HG03565 (cell line): ENCODE data around the gene IL13.
"Not testable (repeated sequence)": the region's sequence is repeated elsewhere in the genome, so short reads cannot be mapped to it uniquely, and the experiment has no call there.

ENCODE experiments used
- ATAC-seq: cut with Tn5 transposase; IDR thresholded peaks from one replicate; pipeline ENCODE4 v1.9.1; 2021; ENCODE audit warnings: mild to moderate bottlenecking, moderate library complexity; ENCODE audit not compliant: unreplicated experiment

Gene IL13

DNA sequence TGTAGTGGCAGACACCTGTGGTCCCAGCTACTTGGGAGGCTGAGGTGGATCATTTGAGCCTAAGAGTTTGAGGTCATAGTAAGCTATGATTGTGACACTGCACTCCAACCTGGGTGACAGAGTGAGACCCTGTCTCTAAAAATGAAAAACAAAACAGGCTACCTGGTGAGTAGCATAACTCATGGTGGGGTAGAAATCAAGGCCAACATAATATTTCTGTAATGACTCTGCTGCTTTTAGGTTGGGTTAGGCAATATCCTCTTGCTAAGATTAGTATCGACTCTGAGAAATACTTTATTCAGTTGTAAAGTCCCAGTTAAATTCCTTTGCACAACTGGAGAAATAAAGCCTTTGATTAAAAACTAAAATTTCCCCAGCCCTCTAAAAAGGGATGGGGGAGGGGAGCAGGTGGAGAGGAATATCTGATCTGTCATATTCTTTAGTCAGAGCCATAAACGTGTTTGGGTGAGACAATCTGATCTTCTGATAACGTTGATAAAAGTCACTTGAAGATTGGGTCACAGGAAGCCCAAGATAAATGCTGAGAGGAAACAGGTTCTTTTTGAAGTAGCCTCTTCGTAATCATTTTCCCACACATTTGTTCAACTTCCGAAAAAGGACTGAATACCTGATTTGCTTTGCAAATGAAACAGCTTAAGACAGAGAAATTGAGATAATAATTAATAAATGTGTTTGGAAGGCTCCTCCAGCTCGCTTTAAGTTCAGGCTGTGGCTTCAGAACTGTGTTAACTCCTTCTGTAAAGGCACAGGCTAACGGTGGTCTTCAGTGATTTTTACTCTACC, 30.8 kb downstream of the IL13 start:
- no peak for ATAC-seq

DNA sequence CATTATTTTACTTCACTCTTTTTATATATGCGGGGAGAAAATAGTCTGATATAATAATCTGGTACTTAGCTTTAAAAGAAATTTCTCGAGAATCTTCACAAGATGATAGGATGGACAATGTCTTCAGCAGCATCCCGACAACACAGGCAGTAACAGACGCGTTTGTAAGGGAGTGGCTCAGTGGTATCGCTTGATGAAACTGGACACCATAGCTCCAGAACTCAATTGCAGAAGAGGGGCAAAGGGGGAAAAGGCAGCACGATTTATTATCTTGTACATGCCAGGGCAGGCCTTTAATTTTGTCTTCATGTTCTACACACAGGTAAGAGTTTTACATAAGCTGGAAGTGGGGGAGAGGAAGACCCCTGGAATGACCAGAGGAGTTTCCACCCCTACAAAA, 31.5 kb downstream of the IL13 start:
- no peak for ATAC-seq

DNA sequence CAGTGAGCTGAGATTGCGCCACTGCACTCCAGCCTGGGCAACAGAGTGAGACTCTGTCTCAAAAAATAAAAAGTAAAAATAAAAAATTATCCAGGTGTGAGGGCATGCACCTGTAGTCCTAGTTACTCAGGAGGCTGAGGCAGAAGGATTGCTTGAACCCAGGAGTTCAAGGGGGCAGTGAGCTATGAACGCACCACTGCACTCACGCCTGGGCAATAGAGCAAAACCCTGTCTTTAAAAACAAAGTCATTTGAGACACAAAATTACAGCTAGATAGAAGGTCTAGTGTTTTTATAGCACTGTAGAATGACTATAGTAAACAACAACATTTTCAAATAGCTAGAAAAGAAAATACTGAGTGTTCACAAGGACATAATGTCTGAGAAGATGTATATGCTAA, 32.2 kb downstream of the IL13 start:
- ATAC-seq, result no peak

DNA sequence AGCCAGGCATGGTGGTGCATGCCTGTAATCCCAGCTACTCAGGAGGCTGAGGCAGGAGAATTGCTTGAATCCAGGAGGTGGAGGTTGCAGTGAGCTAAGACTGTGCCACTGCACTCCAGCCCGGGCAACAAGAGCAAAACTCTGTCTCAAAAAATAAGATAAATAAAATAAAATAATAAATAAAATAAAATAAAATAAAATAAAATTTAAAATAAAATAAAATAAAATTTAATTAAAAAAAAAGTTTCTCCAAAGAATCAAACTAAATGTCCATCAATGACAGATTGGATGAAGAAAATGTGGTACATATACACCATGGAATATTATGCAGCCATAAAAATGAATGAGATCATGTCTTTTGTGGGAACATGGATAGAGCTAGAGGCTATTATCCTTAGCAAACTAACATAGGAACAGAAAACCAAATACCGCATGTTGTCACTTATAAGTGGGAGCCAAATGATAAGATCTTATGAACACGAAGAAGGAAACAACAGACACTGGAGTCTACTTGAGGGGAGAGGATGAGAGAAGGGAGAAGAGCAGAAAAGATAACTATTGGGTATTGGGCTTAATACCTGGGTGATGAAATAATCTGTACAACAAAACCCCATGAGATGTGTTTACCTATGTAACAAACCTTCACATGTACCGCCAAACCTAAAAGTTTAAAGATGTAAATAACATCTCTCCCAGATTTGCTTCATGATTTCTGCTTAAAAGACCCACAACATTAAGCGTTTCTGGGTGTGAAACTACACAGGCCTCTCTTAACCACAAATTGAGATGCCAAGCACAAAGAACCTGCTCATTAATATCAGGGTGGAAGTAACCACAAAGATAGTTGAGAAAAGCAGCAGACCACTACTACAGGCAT, 34.0 kb downstream of the IL13 start:
- ATAC-seq, result not testable (repeated sequence)

DNA sequence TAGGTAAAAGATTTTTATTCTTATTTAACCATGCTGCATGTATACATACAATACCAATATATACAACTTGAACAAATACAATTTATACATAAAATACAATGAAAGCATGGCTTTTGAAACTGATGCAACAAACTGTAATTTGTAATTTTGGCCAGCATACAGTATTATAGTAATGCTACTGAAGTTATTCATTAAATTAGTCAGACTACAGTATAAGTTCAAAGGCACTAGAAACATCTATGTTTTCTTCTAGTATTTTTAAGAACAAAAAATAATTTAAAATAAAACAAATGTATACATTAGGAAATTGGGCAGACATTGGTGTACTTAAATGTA, 34.6 kb downstream of the IL13 start:
- no peak for ATAC-seq

DNA sequence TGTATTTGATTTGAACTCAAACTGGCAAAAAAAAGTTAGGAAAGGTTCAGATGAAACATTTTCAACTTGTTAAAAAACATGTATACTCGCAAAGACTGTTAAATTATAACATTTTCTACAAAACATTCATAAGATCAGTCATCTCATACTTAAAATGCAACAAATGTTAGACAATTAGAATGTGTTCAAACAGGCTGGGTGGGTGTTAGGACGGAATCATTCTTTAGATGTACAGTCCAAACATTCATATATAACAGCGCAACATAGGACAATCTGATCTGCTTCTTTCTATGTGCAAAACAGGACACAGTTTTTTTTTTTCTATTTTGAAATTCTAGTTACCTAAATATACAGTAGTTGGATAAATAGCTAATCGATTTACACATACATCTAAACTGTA, 38.0 kb downstream of the IL13 start:
- no peak for ATAC-seq

DNA sequence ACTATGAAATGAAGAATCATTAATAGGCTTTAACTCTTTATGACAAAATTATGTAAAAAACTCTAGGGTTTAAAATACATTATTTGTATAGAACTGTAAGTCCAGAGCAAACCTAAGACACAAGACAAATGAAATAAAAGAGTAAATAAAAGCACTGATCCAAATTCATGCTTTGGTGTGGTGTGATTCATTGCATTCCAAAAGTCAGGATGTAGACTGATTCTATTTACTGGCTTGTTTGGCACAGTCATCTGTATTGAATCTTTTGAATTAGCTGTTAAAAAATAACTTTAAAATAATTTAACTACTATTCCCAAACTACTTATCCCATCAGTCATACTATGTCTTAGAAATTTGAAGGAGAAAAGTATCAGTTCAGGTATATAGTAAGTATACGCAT, 46.9 kb downstream of the IL13 start:
- no peak for ATAC-seq

DNA sequence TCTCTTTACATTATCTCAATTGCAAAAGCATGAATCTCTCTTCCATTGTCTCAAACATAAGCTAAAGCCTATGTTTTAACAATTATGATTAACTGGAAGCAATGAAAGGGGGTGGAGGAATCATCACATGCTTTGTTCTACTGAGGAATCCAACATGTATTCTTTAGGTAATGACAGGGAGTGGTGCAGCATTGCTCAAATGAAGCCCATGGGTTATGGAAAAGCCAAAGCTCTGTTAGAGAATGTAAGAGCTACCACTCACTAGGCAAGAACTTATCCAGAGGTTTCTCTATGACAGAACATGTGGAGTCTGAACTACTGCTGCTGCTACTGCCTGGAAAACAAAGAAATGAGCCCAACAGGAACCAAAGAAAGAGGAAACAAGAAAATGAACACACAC, 50.7 kb downstream of the IL13 start:
- ATAC-seq, result no peak
